ENCODE measurements around the gene EYA2. TPM values are rescaled to one million over a fixed set of nuclear protein-coding genes. Genes with fewer than 3 reads are reported as not detected.

The EYA2 gene
- total RNA-seq, 1 experiment from 2014 or later = 0.74 TPM

DNA sequence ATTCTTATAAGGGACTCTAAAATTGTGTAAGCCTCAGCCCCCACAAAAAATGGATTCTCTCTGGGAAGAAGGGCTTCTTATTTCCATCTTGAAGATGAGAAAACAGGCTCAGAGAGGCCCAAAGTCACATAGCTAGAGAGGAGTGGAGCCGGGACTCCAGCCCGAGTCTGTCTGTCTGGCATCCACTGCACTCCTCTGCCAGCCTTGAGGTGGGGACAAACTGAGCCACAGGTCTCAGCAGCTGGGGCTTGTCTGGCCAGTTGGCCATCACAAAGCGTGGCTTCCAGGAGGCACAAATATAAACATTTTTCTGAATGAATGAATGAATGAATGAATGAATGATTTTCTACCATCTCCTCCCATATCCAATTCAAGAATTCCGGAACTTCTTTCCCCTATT is 42.9 kb upstream of the EYA2 start:
- Histone ChIP-seq H3T11ph (ENCODE audit: low read length) (no peak overlapping the region), H3K79me2 (ENCODE audit: insufficient read depth, low read length) (no peaks in the 10 kb centered on the region), H3K4ac (ENCODE audit: low read depth, low read length) (no peak overlapping the region), H3K4me1 (ENCODE audit: insufficient read depth, low read length) (no peaks in the 10 kb centered on the region), H3K79me1 (ENCODE audit: insufficient read depth, low read depth, low read length, poor library complexity, severe bottlenecking) (no peaks in the 10 kb centered on the region), H3K14ac (ENCODE audit: insufficient read depth, low read length) (no peak overlapping the region), H2BK5ac (ENCODE audit: insufficient read length, low read length) (no peak overlapping the region), H3K4me2 (ENCODE audit: insufficient read depth, insufficient read length, low read length) (no peak overlapping the region), H3K9ac (ENCODE audit: extremely low read depth, insufficient read length, low read length) (no peak overlapping the region), H3K23ac (ENCODE audit: insufficient read length, low read depth, low read length) (no peak overlapping the region), H2BK15ac (ENCODE audit: low read depth, low read length) (no peak overlapping the region), H2BK20ac (ENCODE audit: low read depth, low read length, poor library complexity, severe bottlenecking) (no peak overlapping the region), H4K8ac (replicated peaks; ENCODE audit: insufficient read length, low read depth, low read length) (no peak overlapping the region), H2BK120ac (ENCODE audit: low read depth, low read length, poor library complexity, severe bottlenecking) (no peak overlapping the region), H3K9me3 (ENCODE audit: control insufficient read depth, low read depth, low read length) (no peaks in the 10 kb centered on the region), H3K18ac (ENCODE audit: insufficient read length, low read depth, low read length) (no peak overlapping the region), H3K23me2 (ENCODE audit: insufficient read length, low read depth, low read length, poor library complexity, severe bottlenecking) (no peaks in the 10 kb centered on the region), H4K20me1 (ENCODE audit: control insufficient read depth, insufficient read depth, insufficient read length) (no peaks in the 10 kb centered on the region), H2AFZ (ENCODE audit: low read length) (no peak overlapping the region), H2AK5ac (ENCODE audit: insufficient read length, low read length) (no peak overlapping the region), H4K5ac (ENCODE audit: insufficient read length, low read depth, low read length) (no peak overlapping the region), H4K91ac (ENCODE audit: insufficient read length, low read depth, low read length) (no peak overlapping the region), H3K27ac (ENCODE audit: insufficient read length, low read depth, low read length) (no peak overlapping the region), H3K27me3 (ENCODE audit: insufficient read depth, low read length) (no peaks in the 10 kb centered on the region), H3K56ac (ENCODE audit: insufficient read length, low read depth, low read length) (no peak overlapping the region), H2BK12ac (ENCODE audit: insufficient read length, low read depth, low read length) (no peak overlapping the region)
- Mint-ChIP-seq H3K36me3 (ENCODE audit: insufficient read depth in 1 of 3, low read depth in 3 of 3) (no peaks in the 10 kb centered on the region), H3K9me3 (no peaks in the 10 kb centered on the region), H3K27ac (no peak overlapping the region), H3K4me3 (no peak overlapping the region), H3K27me3 (ENCODE audit: low read depth) (peaks cover 9% of the 10 kb centered on the region), H3K4me1 (peaks cover 0 to 6% of the 10 kb centered on the region in 2 experiments; a peak in 2 of 4 replicates)
- no peak for DNase-seq
- TF ChIP-seq, protein P1, sequence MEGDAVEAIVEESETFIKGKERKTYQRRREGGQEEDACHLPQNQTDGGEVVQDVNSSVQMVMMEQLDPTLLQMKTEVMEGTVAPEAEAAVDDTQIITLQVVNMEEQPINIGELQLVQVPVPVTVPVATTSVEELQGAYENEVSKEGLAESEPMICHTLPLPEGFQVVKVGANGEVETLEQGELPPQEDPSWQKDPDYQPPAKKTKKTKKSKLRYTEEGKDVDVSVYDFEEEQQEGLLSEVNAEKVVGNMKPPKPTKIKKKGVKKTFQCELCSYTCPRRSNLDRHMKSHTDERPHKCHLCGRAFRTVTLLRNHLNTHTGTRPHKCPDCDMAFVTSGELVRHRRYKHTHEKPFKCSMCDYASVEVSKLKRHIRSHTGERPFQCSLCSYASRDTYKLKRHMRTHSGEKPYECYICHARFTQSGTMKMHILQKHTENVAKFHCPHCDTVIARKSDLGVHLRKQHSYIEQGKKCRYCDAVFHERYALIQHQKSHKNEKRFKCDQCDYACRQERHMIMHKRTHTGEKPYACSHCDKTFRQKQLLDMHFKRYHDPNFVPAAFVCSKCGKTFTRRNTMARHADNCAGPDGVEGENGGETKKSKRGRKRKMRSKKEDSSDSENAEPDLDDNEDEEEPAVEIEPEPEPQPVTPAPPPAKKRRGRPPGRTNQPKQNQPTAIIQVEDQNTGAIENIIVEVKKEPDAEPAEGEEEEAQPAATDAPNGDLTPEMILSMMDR (conservative IDR thresholded peaks at IDR 0.05) = no peak
- WGBS (ENCODE audit: extremely low coverage, insufficient read length, low lambda C conversion rate) = no CpG with 5 or more reads among the region's 4 CpGs
